Measurements from ENCODE around the gene LDLRAD4.

LDLRAD4 gene

GRCh38 chr18:13423352-13423751 lies 204.8 kb downstream of the LDLRAD4 start:
- Mint-ChIP-seq H3K36me3 (ENCODE audit: low read depth) (no peaks in the 10 kb centered on the region), H3K4me1 (peaks cover 1% of the 10 kb centered on the region), H3K9me3 (no peaks in the 10 kb centered on the region), H3K27me3 (ENCODE audit: low read depth) (peaks cover 3% of the 10 kb centered on the region), H3K4me3 (no peak overlapping the region), H3K27ac (no peak overlapping the region)
- TF ChIP-seq CTCF (IDR thresholded peaks at IDR 0.05; ENCODE audit: unreplicated experiment in 3 of 3) = no peak

GRCh38 chr18:13424363-13424762 lies 205.8 kb downstream of the LDLRAD4 start:
- Mint-ChIP-seq H3K36me3 (ENCODE audit: low read depth) (no peaks in the 10 kb centered on the region), H3K27me3 (ENCODE audit: low read depth) (peaks cover 3% of the 10 kb centered on the region), H3K27ac (no peak overlapping the region), H3K9me3 (no peaks in the 10 kb centered on the region), H3K4me3 (no peak overlapping the region), H3K4me1 (no peaks in the 10 kb centered on the region)
- no peak for TF ChIP-seq CTCF (IDR thresholded peaks at IDR 0.05; ENCODE audit: unreplicated experiment in 3 of 3)

GRCh38 chr18:13425357-13426091 lies 207.0 kb downstream of the LDLRAD4 start:
- no peaks in the 10 kb centered on the region for H3K36me3 Mint-ChIP-seq (ENCODE audit: low read depth)
- H3K4me3 Mint-ChIP-seq = no peak overlapping the region
- no peaks in the 10 kb centered on the region for H3K4me1 Mint-ChIP-seq
- H3K27ac Mint-ChIP-seq = no peak overlapping the region
- H3K9me3 Mint-ChIP-seq = no peaks in the 10 kb centered on the region
- peaks cover 3% of the 10 kb centered on the region for H3K27me3 Mint-ChIP-seq (ENCODE audit: low read depth)
- no peak for TF ChIP-seq CTCF (IDR thresholded peaks at IDR 0.05; ENCODE audit: unreplicated experiment in 3 of 3)

GRCh38 chr18:13427354-13427753 lies 208.8 kb downstream of the LDLRAD4 start:
- Mint-ChIP-seq H3K4me3 (no peak overlapping the region), H3K9me3 (no peaks in the 10 kb centered on the region), H3K27me3 (ENCODE audit: low read depth) (peaks cover 3% of the 10 kb centered on the region), H3K36me3 (ENCODE audit: low read depth) (no peaks in the 10 kb centered on the region), H3K27ac (no peak overlapping the region), H3K4me1 (no peaks in the 10 kb centered on the region)
- no peak for TF ChIP-seq CTCF (IDR thresholded peaks at IDR 0.05; ENCODE audit: unreplicated experiment in 3 of 3)

GRCh38 chr18:13428319-13428718 lies 209.8 kb downstream of the LDLRAD4 start:
- Mint-ChIP-seq H3K27ac (no peak overlapping the region), H3K9me3 (no peaks in the 10 kb centered on the region), H3K27me3 (ENCODE audit: low read depth) (peaks cover 3% of the 10 kb centered on the region), H3K36me3 (ENCODE audit: low read depth) (no peaks in the 10 kb centered on the region), H3K4me1 (no peaks in the 10 kb centered on the region), H3K4me3 (no peak overlapping the region)
- no peak for TF ChIP-seq CTCF (IDR thresholded peaks at IDR 0.05; ENCODE audit: unreplicated experiment in 3 of 3)

- Mint-ChIP-seq H3K36me3 (ENCODE audit: low read depth) (no peaks in the 10 kb centered on the region), H3K4me3 (no peak overlapping the region), H3K4me1 (no peaks in the 10 kb centered on the region), H3K27me3 (ENCODE audit: low read depth) (no peaks in the 10 kb centered on the region), H3K27ac (no peak overlapping the region), H3K9me3 (no peaks in the 10 kb centered on the region)
- TF ChIP-seq CTCF (IDR thresholded peaks at IDR 0.05; ENCODE audit: unreplicated experiment in 3 of 3) = no peak
Observed at GRCh38 chr18:13429016-13429415, 210.5 kb downstream of the LDLRAD4 start.

Measured in nephron (organoid).